ENCODE measurements around the gene CLDND2. TPM values are rescaled to one million over a fixed set of nuclear protein-coding genes. Genes with fewer than 3 reads are reported as not detected.

The CLDND2 gene
- total and polyA plus RNA-seq, 12 donors: 0.73 to 11.7 (median 2.6) TPM; not detected in 4

GRCh38 chr19:51396175-51396574 lies 27.4 kb upstream of the CLDND2 start:
- Histone ChIP-seq H3K4me1 (replicated peaks in 1 of 2) (peaks cover 3 to 6% of the 10 kb centered on the region in 2 donors), H3K27me3 (no peaks in the 10 kb centered on the region), H3K9me3 (replicated peaks in 1 of 3) (no peaks in the 10 kb centered on the region), H3K36me3 (replicated peaks in 1 of 2) (no peaks in the 10 kb centered on the region), H3K27ac (no peak overlapping the region), H3K4me3 (no peak overlapping the region)
- no peak for DNase-seq
- 92 to 100% (median 95%) methylated on average over 2 of the region's 2 CpGs for WGBS, 4 donors
- intact Hi-C loops (cut with DNase I): no loop called here
- TF ChIP-seq CTCF (IDR thresholded peaks at IDR 0.05) (no peak), POLR2A (IDR thresholded peaks at IDR 0.05) (no peak)

DNA sequence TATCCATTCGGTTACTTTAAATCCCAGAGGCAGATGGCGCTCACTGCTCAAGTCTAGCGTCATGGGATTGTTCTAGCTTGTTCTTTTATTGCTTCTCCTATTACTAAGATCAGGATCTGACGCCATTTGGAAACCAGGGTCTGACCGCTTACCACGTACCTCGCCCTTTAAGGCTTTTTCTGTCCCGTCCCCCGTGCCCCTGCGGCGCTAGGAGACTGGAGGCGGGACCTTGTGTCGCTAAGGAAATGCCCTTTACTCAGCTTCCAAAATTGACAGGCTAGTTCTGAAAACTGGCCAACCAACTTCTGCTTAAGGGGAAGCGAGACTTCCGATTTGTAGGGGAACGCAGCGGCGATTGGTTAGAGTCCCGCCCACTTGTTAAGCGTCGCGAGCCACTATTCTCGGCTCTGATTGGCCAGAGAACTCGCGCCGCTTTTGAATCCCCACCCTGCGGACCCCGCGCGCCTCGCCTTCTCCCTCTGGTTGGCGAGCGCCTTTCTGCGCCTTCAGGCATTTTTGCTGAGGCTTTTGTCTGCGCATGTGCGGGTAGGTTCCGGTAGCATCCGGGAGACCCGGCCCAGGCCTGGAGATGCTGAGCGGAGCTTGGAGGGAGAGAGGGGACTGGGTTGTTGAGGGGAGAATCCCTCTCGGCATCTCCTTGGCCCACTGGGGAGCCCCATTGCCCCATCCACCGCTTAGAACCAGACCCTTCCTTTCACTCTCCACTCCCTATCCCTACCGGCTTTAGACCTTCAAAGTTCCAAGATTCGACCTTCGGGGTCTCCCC lies 25.4 kb upstream of the CLDND2 start:
- H3K4me3 ChIP-seq: peak overlapping the region in 2 of 4 donors; percentile 12 to 43
- no peaks in the 10 kb centered on the region for H3K36me3 ChIP-seq (replicated peaks in 1 of 2)
- WGBS, 4 donors: 2 to 4% (median 3%) methylated on average over 34 to 45 of the region's 45 CpGs
- peaks cover 3 to 6% of the 10 kb centered on the region in 2 donors for H3K4me1 ChIP-seq (replicated peaks in 1 of 2)
- TF ChIP-seq CTCF (IDR thresholded peaks at IDR 0.05): no peak
- TF ChIP-seq POLR2A (IDR thresholded peaks at IDR 0.05): peak in 1 of 2 donors; percentile 46
- intact Hi-C loops (cut with DNase I): no loop called here
- DNase-seq: peak; percentile 92 to 98 (median 95)
- H3K27me3 ChIP-seq: no peaks in the 10 kb centered on the region
- H3K27ac ChIP-seq: peak overlapping the region in 3 of 5 donors; percentile 59 to 83 (median 76)
- no peaks in the 10 kb centered on the region for H3K9me3 ChIP-seq (replicated peaks in 1 of 3)

DNA sequence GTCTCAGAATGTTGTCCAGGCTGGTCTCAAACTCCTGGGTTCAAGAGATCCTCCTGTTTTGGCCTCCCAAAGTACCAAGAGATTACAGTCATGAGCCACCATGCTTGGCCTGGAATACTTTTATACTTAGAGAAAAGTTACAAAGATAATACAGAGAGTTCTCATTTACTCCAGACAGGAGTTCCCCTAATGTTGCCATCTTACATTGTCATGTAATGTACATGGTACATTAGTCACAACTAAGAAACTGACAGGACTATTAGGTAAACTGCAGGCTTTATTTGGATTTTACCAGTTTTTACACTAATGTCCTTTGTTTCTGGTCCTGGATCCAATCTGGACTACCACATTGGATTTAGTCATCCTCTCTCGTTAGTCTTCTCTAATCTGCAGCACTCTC lies 23.9 kb upstream of the CLDND2 start:
- Histone ChIP-seq H3K9me3 (replicated peaks in 1 of 3) (no peaks in the 10 kb centered on the region), H3K36me3 (replicated peaks in 1 of 2) (no peaks in the 10 kb centered on the region), H3K4me3 (no peak overlapping the region), H3K27ac (no peak overlapping the region), H3K27me3 (no peaks in the 10 kb centered on the region), H3K4me1 (replicated peaks in 1 of 2) (peaks cover 3 to 6% of the 10 kb centered on the region in 2 donors)
- WGBS, 4 donors: 68 to 97% (median 84%) methylated on average over 1 of the region's 1 CpG
- DNase-seq: no peak
- no peak for TF ChIP-seq POLR2A (IDR thresholded peaks at IDR 0.05)
- TF ChIP-seq CTCF (IDR thresholded peaks at IDR 0.05): no peak
- intact Hi-C loops (cut with DNase I): no loop called here

GRCh38 chr19:51391073-51391611 lies 22.3 kb upstream of the CLDND2 start:
- WGBS, 4 donors: 60 to 67% (median 64%) methylated on average over 8 of the region's 8 CpGs
- Histone ChIP-seq H3K27ac (no peak overlapping the region), H3K9me3 (replicated peaks in 1 of 3) (no peaks in the 10 kb centered on the region), H3K27me3 (no peaks in the 10 kb centered on the region), H3K4me3 (no peak overlapping the region), H3K36me3 (replicated peaks in 1 of 2) (no peaks in the 10 kb centered on the region), H3K4me1 (replicated peaks in 1 of 2) (peaks cover 3 to 6% of the 10 kb centered on the region in 2 donors)
- DNase-seq: no peak
- TF ChIP-seq CTCF (IDR thresholded peaks at IDR 0.05) (no peak), POLR2A (IDR thresholded peaks at IDR 0.05) (no peak)
- intact Hi-C loops (cut with DNase I): no loop called here

Data from adrenal gland (tissue), 12 donors.